ENCODE data around the gene ZBTB12. TPM values are rescaled to one million over a fixed set of nuclear protein-coding genes. Genes with fewer than 3 reads are reported as not detected.

Gene ZBTB12
- total and polyA plus RNA-seq, 2 of the 13 experiments (the other 11 are each of a cell fraction or from before 2014, with no cell fraction given): 4.8 to 6.0 TPM

DNA sequence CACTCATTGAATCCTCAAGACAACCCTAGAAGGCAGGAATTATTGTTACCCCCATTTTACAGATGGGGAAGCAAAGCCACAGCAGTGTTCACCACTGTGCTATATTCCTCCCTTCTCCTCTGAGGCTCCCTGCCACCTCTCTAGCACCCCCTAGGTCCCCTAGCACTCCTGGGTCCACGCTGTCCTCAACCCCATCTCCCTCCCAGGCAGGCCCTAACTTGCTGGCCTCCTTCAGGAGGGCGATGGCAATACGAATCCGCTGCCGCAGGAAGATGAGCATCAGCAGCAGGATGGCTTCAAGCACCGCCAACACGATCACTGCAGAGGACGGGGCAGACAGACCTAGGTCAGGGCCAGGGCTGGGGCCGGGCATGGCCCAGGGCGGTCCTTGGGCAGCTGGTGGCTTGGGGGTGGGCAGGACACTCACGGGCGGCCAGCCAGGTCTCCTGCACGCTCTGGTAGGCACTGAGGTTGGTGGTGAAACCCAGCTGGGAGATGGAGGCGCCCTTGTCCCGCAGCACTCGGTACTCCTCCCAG, 31.4 kb downstream of the ZBTB12 start (continued):
- TF ChIP-seq ZSCAN22 (CRISPR knock-in tag; IDR thresholded peaks at IDR 0.05) (no peak), ZNF615 (CRISPR knock-in tag; IDR thresholded peaks at IDR 0.05; ENCODE audit: borderline replicate concordance) (0 out of 2 replicates have a peak, but pooled peaks have one; percentile 29), KLF9 (CRISPR knock-in tag; IDR thresholded peaks at IDR 0.05; ENCODE audit: low read depth) (no peak), ATF7-NPFF (CRISPR knock-in tag; IDR thresholded peaks at IDR 0.05; ENCODE audit: low read depth) (no peak), POLR2AphosphoS2 (IDR thresholded peaks at IDR 0.05; ENCODE audit: low read depth, low read length) (no peak), PTBP1 (IDR thresholded peaks at IDR 0.05; ENCODE audit: low read depth, low read length, poor library complexity, severe bottlenecking) (no peak), ZIK1 (CRISPR knock-in tag; IDR thresholded peaks at IDR 0.05; ENCODE audit: borderline replicate concordance, low read depth) (no peak), ZNF629 (CRISPR knock-in tag; conservative IDR thresholded peaks at IDR 0.05) (peak; percentile 95)
- TF ChIP-seq, protein P1, sequence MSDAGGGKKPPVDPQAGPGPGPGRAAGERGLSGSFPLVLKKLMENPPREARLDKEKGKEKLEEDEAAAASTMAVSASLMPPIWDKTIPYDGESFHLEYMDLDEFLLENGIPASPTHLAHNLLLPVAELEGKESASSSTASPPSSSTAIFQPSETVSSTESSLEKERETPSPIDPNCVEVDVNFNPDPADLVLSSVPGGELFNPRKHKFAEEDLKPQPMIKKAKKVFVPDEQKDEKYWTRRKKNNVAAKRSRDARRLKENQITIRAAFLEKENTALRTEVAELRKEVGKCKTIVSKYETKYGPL (CRISPR knock-in tag; IDR thresholded peaks at IDR 0.05): no peak

DNA sequence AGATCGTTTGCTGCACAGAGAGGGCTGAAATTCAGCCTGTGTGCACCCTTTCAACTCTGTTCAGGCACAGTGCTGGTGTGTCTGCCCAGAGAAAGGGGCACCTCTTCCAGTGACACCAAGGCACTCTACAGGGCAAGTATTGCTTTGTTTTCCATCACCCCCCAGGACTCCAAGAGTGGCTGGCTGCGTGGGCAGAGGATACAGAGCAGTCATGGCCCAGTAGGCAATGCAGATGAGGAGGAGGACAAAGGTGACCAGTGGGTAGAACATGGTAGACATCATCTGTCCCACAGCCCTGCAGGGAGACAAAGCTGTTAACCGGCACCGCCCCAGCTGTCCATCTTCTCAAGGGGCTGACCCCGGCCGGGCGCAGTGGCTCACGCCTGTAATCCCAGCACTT, 32.5 kb downstream of the ZBTB12 start:
- ChIA-PET CTCF (ENCODE audit: low intra/inter-chr PET ratio, low total read pairs) (no interaction called here), POLR2A (no interaction called here)
- no peak for FAIRE-seq
- in situ Hi-C loops (cut with HindIII; ENCODE audit: extremely low pct_ligation_motif_present, low pct_unique_long_range_greater_than_20kb): no loop called here
- no peak for ATAC-seq
- Histone ChIP-seq H3K27me3 (ENCODE audit: control insufficient read depth in 1 of 2, insufficient read depth in 2 of 2, low read length in 2 of 2) (no peaks in the 10 kb centered on the region), H3K4me2 (ENCODE audit: low read depth, low read length) (no peak overlapping the region), H3K4me1 (ENCODE audit: insufficient read depth, low read length) (peaks cover 59% of the 10 kb centered on the region), H2AFZ (ENCODE audit: low read length) (no peak overlapping the region), H3K9ac (ENCODE audit: insufficient read depth, low read depth, low read length) (no peak overlapping the region), H4K20me1 (ENCODE audit: insufficient read depth, low read length) (no peaks in the 10 kb centered on the region), H3K9me3 (ENCODE audit: low read length) (no peaks in the 10 kb centered on the region), H3K79me2 (ENCODE audit: insufficient read depth, low read length) (peaks cover 6% of the 10 kb centered on the region), H3K36me3 (replicated peaks in 1 of 2; ENCODE audit: control insufficient read depth in 1 of 2, insufficient read depth in 2 of 2, low read length in 2 of 2) (no peaks in the 10 kb centered on the region), H3K4me3 (replicated peaks in 1 of 3; ENCODE audit: insufficient read depth in 1 of 3, low read depth in 2 of 3, low read length in 3 of 3) (no peak overlapping the region), H3K27ac (ENCODE audit: extremely low read length, insufficient read depth, low read length) (no peak overlapping the region)
- TF ChIP-seq KDM1A (CRISPR knock-in tag; IDR thresholded peaks at IDR 0.05) (no peak), HNF4A (CRISPR knock-in tag; IDR thresholded peaks at IDR 0.05) (no peak), ZNF816 (CRISPR knock-in tag; IDR thresholded peaks at IDR 0.05; ENCODE audit: borderline replicate concordance) (no peak), FOXA3 (CRISPR knock-in tag; IDR thresholded peaks at IDR 0.05) (no peak), ZNF563 (CRISPR knock-in tag; IDR thresholded peaks at IDR 0.05) (no peak), SP1 (IDR thresholded peaks at IDR 0.05) (no peak), SP1 (CRISPR knock-in tag; IDR thresholded peaks at IDR 0.05) (no peak), PPARG (CRISPR knock-in tag; conservative IDR thresholded peaks at IDR 0.05) (no peak), NFKB2 (CRISPR knock-in tag; IDR thresholded peaks at IDR 0.05; ENCODE audit: borderline replicate concordance) (no peak)
- TF ChIP-seq, protein P2, sequence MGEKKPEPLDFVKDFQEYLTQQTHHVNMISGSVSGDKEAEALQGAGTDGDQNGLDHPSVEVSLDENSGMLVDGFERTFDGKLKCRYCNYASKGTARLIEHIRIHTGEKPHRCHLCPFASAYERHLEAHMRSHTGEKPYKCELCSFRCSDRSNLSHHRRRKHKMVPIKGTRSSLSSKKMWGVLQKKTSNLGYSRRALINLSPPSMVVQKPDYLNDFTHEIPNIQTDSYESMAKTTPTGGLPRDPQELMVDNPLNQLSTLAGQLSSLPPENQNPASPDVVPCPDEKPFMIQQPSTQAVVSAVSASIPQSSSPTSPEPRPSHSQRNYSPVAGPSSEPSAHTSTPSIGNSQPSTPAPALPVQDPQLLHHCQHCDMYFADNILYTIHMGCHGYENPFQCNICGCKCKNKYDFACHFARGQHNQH (CRISPR knock-in tag; IDR thresholded peaks at IDR 0.05): no peak
- TF ChIP-seq, protein P3, sequence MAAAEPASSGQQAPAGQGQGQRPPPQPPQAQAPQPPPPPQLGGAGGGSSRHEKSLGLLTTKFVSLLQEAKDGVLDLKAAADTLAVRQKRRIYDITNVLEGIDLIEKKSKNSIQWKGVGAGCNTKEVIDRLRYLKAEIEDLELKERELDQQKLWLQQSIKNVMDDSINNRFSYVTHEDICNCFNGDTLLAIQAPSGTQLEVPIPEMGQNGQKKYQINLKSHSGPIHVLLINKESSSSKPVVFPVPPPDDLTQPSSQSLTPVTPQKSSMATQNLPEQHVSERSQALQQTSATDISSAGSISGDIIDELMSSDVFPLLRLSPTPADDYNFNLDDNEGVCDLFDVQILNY (CRISPR knock-in tag; conservative IDR thresholded peaks at IDR 0.05): no peak
- no peak for DNase-seq (ENCODE audit: low spot score)
- 80% methylated on average over 8 of the region's 8 CpGs for WGBS (ENCODE audit: low lambda C conversion rate)
- intact Hi-C loops (cut with micrococcal nuclease; ENCODE audit: unreplicated experiment): no loop called here
- BruUV-seq (replicated peaks): no TSS peak

All from HepG2 (cell line).